Measurements from ENCODE around the gene WFDC10B.
"Not testable (repeated sequence)": the region's sequence is repeated elsewhere in the genome, so short reads cannot be mapped to it uniquely, and the experiment has no call there.

WFDC10B gene

DNA sequence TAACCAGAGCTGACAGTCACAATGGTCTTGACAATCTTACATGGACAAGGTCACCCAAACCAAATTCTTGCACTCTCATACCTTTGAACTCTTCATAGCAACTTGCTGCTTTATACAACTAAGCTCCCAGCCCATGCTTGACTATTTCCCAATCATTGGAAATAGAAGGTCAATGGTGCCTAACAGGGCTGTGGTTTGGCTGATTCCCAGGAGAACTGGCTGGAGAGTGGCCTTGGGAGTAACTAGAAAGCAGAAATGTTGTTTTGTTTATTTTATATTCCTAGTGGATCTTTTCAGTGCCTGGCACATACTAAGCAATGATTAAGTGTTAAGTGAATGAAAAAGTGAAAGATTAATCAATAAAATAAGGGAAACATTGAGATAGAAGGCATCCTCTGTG lies 20.3 kb upstream of the WFDC10B start:
- Histone ChIP-seq H3K4me1 (ENCODE audit: insufficient read depth, low read length, severe bottlenecking) (no peaks in the 10 kb centered on the region), H3K27ac (ENCODE audit: low read depth, low read length, poor library complexity, severe bottlenecking) (no peak overlapping the region), H3K9me2 (ENCODE audit: low read depth, low read length) (no peaks in the 10 kb centered on the region), H3F3A (ENCODE audit: insufficient read depth, low read length) (no peaks in the 10 kb centered on the region), H3K9me3 (ENCODE audit: low read length) (no peaks in the 10 kb centered on the region), H4K20me1 (ENCODE audit: insufficient read depth, low read length) (no peaks in the 10 kb centered on the region), H3K79me2 (ENCODE audit: insufficient read depth, low read length) (no peaks in the 10 kb centered on the region), H2AFZ (ENCODE audit: low read length) (no peak overlapping the region), H3K9ac (ENCODE audit: low read length) (no peak overlapping the region), H3K27me3 (ENCODE audit: insufficient read depth, low read length) (0 out of 2 replicates have a peak, but pooled peaks cover 4% of the 10 kb centered on the region), H3K36me3 (ENCODE audit: insufficient read depth, low read length) (no peaks in the 10 kb centered on the region), H3K4me2 (ENCODE audit: low read length) (no peak overlapping the region), H3K4me3 (ENCODE audit: low read depth, low read length, poor library complexity, severe bottlenecking) (no peak overlapping the region)
- TF ChIP-seq, protein P1, sequence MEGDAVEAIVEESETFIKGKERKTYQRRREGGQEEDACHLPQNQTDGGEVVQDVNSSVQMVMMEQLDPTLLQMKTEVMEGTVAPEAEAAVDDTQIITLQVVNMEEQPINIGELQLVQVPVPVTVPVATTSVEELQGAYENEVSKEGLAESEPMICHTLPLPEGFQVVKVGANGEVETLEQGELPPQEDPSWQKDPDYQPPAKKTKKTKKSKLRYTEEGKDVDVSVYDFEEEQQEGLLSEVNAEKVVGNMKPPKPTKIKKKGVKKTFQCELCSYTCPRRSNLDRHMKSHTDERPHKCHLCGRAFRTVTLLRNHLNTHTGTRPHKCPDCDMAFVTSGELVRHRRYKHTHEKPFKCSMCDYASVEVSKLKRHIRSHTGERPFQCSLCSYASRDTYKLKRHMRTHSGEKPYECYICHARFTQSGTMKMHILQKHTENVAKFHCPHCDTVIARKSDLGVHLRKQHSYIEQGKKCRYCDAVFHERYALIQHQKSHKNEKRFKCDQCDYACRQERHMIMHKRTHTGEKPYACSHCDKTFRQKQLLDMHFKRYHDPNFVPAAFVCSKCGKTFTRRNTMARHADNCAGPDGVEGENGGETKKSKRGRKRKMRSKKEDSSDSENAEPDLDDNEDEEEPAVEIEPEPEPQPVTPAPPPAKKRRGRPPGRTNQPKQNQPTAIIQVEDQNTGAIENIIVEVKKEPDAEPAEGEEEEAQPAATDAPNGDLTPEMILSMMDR (IDR thresholded peaks at IDR 0.05; ENCODE audit: low read length) = no peak
- no peak for TF ChIP-seq EZH2 (IDR thresholded peaks at IDR 0.05; ENCODE audit: borderline replicate concordance, low read length)

- no peaks in the 10 kb centered on the region for H3K4me1 ChIP-seq (ENCODE audit: insufficient read depth, low read length, severe bottlenecking)
- H3K36me3 ChIP-seq (ENCODE audit: insufficient read depth, low read length) = no peaks in the 10 kb centered on the region
- H3K9me2 ChIP-seq (ENCODE audit: low read depth, low read length) = no peaks in the 10 kb centered on the region
- H3K9me3 ChIP-seq (ENCODE audit: low read length) = no peaks in the 10 kb centered on the region
- no peaks in the 10 kb centered on the region for H3K79me2 ChIP-seq (ENCODE audit: insufficient read depth, low read length)
- no peak within 1 kb of the TSS for H3K4me3 ChIP-seq (ENCODE audit: low read depth, low read length, poor library complexity, severe bottlenecking)
- no peaks in the 10 kb centered on the region for H3F3A ChIP-seq (ENCODE audit: insufficient read depth, low read length)
- H3K27ac ChIP-seq (ENCODE audit: low read depth, low read length, poor library complexity, severe bottlenecking) = no peak within 1 kb of the TSS
- TF ChIP-seq EZH2 (IDR thresholded peaks at IDR 0.05; ENCODE audit: borderline replicate concordance, low read length) = no peak
- TF ChIP-seq, protein P1 (IDR thresholded peaks at IDR 0.05; ENCODE audit: low read length) = no peak
- H4K20me1 ChIP-seq (ENCODE audit: insufficient read depth, low read length) = no peaks in the 10 kb centered on the region
- no peak within 1 kb of the TSS for H3K9ac ChIP-seq (ENCODE audit: low read length)
- no peak within 1 kb of the TSS for H3K4me2 ChIP-seq (ENCODE audit: low read length)
- no peak within 1 kb of the TSS for H2AFZ ChIP-seq (ENCODE audit: low read length)
- 0 out of 2 replicates have a peak, but pooled peaks cover 4% of the 10 kb centered on the region for H3K27me3 ChIP-seq (ENCODE audit: insufficient read depth, low read length)
Observed at GRCh38 chr20:45722047-45722446, 17.2 kb upstream of the WFDC10B start, which contains the start of gene SPINT4. Gene SPINT4 (plus strand): TSS chr20:45722347. CDS start chr20:45722368, 21 bp downstream.

GRCh38 chr20:45716141-45716688 lies 11.4 kb upstream of the WFDC10B start:
- H3K4me3 ChIP-seq (ENCODE audit: low read depth, low read length, poor library complexity, severe bottlenecking); H4K20me1 ChIP-seq (ENCODE audit: insufficient read depth, low read length); H2AFZ ChIP-seq (ENCODE audit: low read length); H3K9me2 ChIP-seq (ENCODE audit: low read depth, low read length); H3K9ac ChIP-seq (ENCODE audit: low read length); H3K9me3 ChIP-seq (ENCODE audit: low read length); H3K36me3 ChIP-seq (ENCODE audit: insufficient read depth, low read length); H3K4me1 ChIP-seq (ENCODE audit: insufficient read depth, low read length, severe bottlenecking); H3K79me2 ChIP-seq (ENCODE audit: insufficient read depth, low read length); H3K27ac ChIP-seq (ENCODE audit: low read depth, low read length, poor library complexity, severe bottlenecking); H3F3A ChIP-seq (ENCODE audit: insufficient read depth, low read length); H3K4me2 ChIP-seq (ENCODE audit: low read length); H3K27me3 ChIP-seq (ENCODE audit: insufficient read depth, low read length): not testable (repeated sequence)

DNA sequence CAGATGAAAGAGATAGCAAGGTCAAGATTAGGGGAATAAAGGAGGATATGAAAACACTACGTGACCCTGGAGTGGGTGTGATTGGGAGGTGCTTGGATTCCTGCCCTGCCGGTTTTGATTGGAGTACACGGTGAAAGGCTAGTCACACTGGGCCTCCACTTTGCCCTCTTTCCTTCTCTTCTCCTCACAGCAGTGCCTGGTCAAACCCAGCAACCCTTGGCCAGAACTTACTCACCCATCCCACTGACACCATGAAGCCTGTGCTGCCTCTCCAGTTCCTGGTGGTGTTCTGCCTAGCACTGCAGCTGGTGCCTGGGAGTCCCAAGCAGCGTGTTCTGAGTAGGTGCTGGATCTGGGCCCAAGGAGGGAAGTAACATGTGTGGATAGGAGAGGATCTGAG lies 2.9 kb downstream of the WFDC10B start, which contains the start of gene WFDC13:
Gene WFDC13 (plus strand): TSS at position 166 of the 400 bp plus-strand sequence. CDS start 86 bp downstream, at position 252.
- TF ChIP-seq EZH2 (IDR thresholded peaks at IDR 0.05; ENCODE audit: borderline replicate concordance, low read length) = no peak
- TF ChIP-seq, protein P1 (IDR thresholded peaks at IDR 0.05; ENCODE audit: low read length) = no peak
- Histone ChIP-seq H3K4me3 (ENCODE audit: low read depth, low read length, poor library complexity, severe bottlenecking) (no peak within 1 kb of the TSS), H3K4me2 (ENCODE audit: low read length) (no peak within 1 kb of the TSS), H3K9me2 (ENCODE audit: low read depth, low read length) (no peaks in the 10 kb centered on the region), H3K9me3 (ENCODE audit: low read length) (no peaks in the 10 kb centered on the region), H3F3A (ENCODE audit: insufficient read depth, low read length) (no peaks in the 10 kb centered on the region), H3K36me3 (ENCODE audit: insufficient read depth, low read length) (no peaks in the 10 kb centered on the region), H2AFZ (ENCODE audit: low read length) (no peak within 1 kb of the TSS), H3K4me1 (ENCODE audit: insufficient read depth, low read length, severe bottlenecking) (no peaks in the 10 kb centered on the region), H3K27me3 (ENCODE audit: insufficient read depth, low read length) (no peaks in the 10 kb centered on the region), H3K79me2 (ENCODE audit: insufficient read depth, low read length) (no peaks in the 10 kb centered on the region), H4K20me1 (ENCODE audit: insufficient read depth, low read length) (no peaks in the 10 kb centered on the region), H3K27ac (ENCODE audit: low read depth, low read length, poor library complexity, severe bottlenecking) (no peak within 1 kb of the TSS), H3K9ac (ENCODE audit: low read length) (no peak within 1 kb of the TSS)

All from OCI-LY1 (cell line).